Ureter (tissue), 1 donor: ENCODE results near the gene CDK17. TPM values are rescaled to one million over a fixed set of nuclear protein-coding genes. Genes with fewer than 3 reads are reported as not detected.

ENCODE experiments used
- DNase-seq: peaks from one replicate; pipeline ENCODE4 v3.0.0-alpha.2; 2020; ENCODE audit warnings: low spot score
- total RNA-seq: library from RNA; stranded (reverse); gene quantifications from one replicate; pipeline ENCODE4 v1.2.4, GENCODE V29; 2023
- donor health status: DM: yes; HTN: yes; CAD: no.

CDK17 gene
- total RNA-seq, 1 donor from 2014 or later: 40.9 TPM

GRCh38 chr12:96263449-96263902 is 136.8 kb downstream of the CDK17 start:
- DNase-seq: no peak

- DNase-seq: no peak
Measured at GRCh38 chr12:96261557-96261956, 138.7 kb downstream of the CDK17 start.

- no peak for DNase-seq
Measured at GRCh38 chr12:96260644-96261043, 139.6 kb downstream of the CDK17 start.

GRCh38 chr12:96260231-96260630 is 140.0 kb downstream of the CDK17 start:
- DNase-seq: no peak

- no peak for DNase-seq
Measured at GRCh38 chr12:96258104-96258961, 141.9 kb downstream of the CDK17 start.

GRCh38 chr12:96257550-96258103 is 142.6 kb downstream of the CDK17 start:
- no peak for DNase-seq

GRCh38 chr12:96256672-96257361 is 143.4 kb downstream of the CDK17 start:
- DNase-seq: no peak

GRCh38 chr12:96255077-96255476 is 145.2 kb downstream of the CDK17 start:
- DNase-seq: no peak

- no peak for DNase-seq
Measured at GRCh38 chr12:96250119-96250685, 150.0 kb downstream of the CDK17 start.

- no peak for DNase-seq
Measured at GRCh38 chr12:96249196-96250118, 150.8 kb downstream of the CDK17 start.

- no peak for DNase-seq
Measured at GRCh38 chr12:96248136-96248931, 151.9 kb downstream of the CDK17 start.

- DNase-seq: no peak
Measured at GRCh38 chr12:96247563-96247962, 152.7 kb downstream of the CDK17 start.

GRCh38 chr12:96246926-96247505 is 153.2 kb downstream of the CDK17 start:
- DNase-seq: no peak

GRCh38 chr12:96244826-96245225 is 155.4 kb downstream of the CDK17 start:
- no peak for DNase-seq

- no peak for DNase-seq
Measured at GRCh38 chr12:96242597-96242996, 157.6 kb downstream of the CDK17 start.

- DNase-seq: no peak
Measured at GRCh38 chr12:96241846-96242256, 158.4 kb downstream of the CDK17 start.

- DNase-seq: no peak
Measured at GRCh38 chr12:96241431-96241830, 158.8 kb downstream of the CDK17 start.

GRCh38 chr12:96240656-96241055 is 159.6 kb downstream of the CDK17 start:
- no peak for DNase-seq

- no peak for DNase-seq
Measured at GRCh38 chr12:96239711-96240635, 160.3 kb downstream of the CDK17 start.
